GM21423 (cell line): ENCODE data around the gene UPB1.
"Not testable (repeated sequence)": the region's sequence is repeated elsewhere in the genome, so short reads cannot be mapped to it uniquely, and the experiment has no call there.

ENCODE experiments used
- ATAC-seq: cut with Tn5 transposase; IDR thresholded peaks from one replicate; pipeline ENCODE4 v1.9.1; 2021; ENCODE audit warnings: mild to moderate bottlenecking, moderate library complexity; ENCODE audit not compliant: unreplicated experiment

Gene UPB1

GRCh38 chr22:24474649-24475255, 20.4 kb upstream of the UPB1 start:
- no peak for ATAC-seq

- no peak for ATAC-seq
Observed at GRCh38 chr22:24481641-24482040, 13.5 kb upstream of the UPB1 start.

DNA sequence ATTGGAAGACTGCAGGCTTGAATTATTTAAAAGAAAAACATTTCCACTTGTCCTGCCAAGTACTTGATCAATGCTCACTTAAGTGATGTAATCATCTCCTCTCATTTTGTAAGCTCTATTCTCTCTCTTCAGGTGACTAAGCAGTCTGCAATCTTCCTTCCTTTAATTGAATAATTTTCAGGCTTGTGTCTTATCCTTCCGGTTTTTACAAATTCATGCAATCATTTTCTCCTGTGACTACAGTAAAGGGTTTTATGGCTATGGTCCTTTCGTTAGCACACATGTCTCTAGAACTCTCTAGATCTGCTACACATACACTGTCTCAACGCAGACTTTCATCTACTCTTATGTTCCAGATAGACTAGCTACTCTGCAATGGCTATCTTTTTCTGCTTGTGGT, 12.6 kb upstream of the UPB1 start:
- no peak for ATAC-seq

DNA sequence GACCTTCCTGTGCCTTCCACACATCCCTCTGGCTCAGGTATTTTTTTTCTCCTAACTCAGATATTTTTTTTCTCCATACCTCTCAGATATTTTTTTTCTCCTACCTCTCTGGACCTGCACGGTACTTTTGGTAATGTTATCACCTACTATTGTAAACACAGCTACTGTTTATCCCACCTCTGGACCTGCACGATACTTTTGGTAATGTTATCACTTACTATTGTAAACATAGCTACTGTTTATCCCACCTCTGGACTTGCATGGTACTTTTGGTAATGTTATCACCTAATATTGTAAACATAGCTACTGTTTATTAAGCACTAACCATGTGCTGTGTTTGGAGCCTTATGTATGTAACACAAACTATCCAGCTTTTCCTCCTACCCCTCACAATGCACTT, 12.1 kb upstream of the UPB1 start:
- no peak for ATAC-seq

DNA sequence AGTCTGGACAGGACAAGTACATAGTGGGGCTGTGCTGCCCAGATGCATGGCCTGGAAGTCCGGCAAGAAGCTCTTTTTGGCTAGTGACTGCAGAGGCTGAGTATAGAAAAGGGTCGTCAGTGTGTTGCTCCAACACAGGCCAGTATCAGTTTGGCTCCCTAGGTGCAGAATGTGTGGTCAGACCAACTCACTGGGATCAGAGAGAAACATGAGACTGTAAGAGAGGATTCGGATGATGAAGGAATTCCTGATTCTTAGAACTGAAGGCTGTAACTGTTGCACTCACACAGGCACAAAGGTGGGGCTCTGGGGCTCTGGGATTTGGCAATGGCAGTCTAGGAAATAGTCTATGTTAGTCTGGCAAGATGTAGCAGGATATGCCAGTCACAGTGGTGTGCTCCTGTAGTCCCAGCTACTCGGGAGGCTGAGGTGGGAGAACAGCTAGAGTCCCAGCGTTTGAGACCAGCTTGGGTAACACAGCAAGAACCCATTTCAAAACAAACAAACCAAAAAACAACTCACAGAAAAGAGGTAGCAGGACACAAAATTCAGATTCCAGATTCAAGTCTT, 11.1 kb upstream of the UPB1 start:
- no peak for ATAC-seq

GRCh38 chr22:24485170-24485569, 10.0 kb upstream of the UPB1 start:
- no peak for ATAC-seq

DNA sequence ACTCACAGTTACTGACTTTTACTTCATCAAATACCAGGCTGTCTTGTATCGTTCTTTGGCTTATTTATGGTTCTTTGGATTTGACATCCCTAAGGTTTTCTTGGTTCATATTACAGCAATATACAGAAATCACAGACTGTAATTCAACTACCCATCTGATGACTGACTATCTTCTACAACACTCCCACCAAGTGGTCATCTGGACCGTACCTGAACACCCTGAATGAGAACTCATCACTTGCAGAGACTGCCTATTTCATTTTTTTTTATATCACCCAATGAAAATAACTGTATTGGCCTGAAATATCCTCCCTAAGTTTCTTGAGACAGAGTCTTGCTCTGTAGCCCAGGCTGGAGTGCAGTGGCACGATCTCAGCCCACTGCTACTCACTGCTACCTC, 9.5 kb upstream of the UPB1 start:
- no peak for ATAC-seq

DNA sequence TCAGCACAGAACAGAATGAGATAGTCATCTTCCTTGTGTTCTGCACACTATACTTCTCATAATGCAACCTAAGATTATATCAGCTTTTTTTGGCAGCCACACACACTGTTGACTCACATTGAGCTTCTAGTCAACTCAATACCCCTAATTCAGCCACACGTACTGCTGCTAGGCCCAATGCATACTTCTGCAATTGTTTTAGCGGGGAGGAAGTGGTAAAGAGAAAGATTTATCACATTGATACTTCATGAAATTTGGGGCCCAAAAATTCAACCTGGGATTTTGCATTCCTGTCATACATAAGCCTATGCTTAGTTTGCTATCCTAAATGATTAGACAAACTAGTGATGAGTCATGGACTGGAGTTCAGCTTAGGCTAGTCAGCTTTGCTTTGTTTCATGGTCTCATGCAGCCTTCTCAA, 8.6 kb upstream of the UPB1 start:
- no peak for ATAC-seq

GRCh38 chr22:24489011-24489410, 6.1 kb upstream of the UPB1 start:
- ATAC-seq: no peak

- ATAC-seq: not testable (repeated sequence)
Observed at GRCh38 chr22:24489434-24489833, 5.7 kb upstream of the UPB1 start.

GRCh38 chr22:24492391-24492790, 2.7 kb upstream of the UPB1 start:
- no peak for ATAC-seq

DNA sequence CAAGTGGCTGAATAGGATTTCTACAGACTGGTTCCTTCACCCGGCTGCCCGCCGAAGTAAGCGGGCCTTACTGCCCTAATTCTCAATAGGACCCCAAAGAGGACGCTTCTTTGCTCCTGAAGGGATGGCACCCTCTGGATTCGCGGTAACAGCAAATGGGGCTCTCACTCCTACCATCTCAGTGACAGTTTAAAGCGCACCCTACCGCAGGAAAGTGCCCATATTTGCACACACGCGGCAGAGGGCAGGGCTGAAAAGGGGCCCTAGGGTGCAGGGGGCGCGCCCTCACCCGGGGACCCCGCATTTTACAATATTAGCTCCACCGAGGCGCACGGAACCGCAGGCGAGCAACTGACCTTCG, 985 bp upstream of the UPB1 start:
- no peak for ATAC-seq

- ATAC-seq: no peak
Observed at GRCh38 chr22:24495365-24495675, 188 bp downstream of the UPB1 start.

DNA sequence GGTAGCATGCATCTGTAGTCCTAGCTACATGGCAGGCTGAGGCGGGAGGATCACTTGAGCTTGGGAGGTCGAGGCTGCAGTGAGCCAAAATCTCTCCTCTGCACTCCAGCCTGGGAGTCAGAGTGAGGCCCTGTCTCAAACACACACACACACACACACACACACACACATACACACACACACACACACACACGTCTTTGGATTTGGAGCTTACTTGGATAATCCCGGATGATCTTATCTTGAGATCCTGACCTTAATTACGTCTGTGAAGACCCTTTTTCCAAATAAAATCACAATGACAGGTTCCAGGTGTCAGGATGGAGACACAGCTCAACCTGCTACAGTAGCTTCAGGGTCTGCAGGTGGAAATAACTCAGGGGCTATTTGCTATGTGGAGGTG, 1.1 kb downstream of the UPB1 start:
- ATAC-seq: no peak

DNA sequence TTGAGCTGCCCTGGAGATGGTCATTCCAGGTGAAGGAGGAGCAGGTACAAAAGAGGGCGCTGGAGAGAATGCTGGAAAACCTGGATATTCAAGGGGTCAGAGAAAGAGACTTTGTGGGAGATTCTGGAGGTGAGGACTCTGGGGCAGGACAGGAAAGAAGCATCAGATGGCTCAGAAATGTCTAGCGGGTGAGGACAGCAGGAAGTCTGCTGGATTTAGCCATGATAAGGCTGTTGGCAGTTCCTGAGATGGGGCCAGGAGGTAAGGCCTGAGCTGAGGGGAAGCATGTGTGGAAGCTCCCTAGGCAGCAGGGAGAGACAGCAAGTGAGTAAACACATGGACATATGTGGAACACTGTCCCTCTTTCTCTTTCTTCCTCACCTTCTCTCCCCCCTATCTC, 1.5 kb downstream of the UPB1 start:
- no peak for ATAC-seq

DNA sequence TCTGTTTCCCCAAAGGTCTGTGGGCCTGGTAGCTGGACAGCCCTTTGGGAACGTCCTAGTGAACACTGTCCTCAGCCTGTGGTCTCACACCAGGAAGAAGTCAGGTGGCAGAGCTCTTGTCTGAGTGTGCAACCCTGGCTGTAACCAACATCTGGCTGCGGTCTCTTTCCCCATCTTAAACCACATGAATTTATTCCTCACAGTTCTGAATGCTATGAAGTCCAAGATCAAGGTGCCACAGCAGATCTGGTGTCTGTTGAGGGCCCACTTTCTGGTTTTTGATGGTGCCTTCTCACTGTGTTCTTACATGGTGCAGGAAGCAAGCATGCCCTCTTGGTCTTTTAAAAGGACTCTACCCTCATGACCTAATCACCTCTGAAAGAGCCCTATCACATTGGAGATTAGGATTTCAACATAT, 2.7 kb downstream of the UPB1 start:
- ATAC-seq: no peak

DNA sequence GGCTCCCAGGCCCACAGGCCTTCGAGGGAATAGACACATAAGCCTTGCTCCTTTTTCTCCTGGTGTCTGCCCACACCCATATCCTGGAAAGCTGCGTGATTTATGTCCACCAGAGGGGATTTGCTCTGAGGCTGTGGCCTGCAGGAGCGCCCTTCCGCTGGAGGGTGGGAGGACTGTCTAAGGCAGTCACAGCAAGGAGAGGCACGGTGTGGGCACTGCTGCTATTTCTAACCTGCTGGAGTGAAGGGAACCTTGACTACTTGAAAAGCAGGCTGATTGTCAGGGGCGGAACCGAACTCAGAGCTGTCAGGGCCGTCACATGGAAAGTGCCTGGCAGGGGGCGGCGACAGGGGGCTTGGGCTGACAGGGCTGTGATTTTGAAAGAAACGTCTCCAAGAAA, 3.7 kb downstream of the UPB1 start:
- ATAC-seq: no peak

DNA sequence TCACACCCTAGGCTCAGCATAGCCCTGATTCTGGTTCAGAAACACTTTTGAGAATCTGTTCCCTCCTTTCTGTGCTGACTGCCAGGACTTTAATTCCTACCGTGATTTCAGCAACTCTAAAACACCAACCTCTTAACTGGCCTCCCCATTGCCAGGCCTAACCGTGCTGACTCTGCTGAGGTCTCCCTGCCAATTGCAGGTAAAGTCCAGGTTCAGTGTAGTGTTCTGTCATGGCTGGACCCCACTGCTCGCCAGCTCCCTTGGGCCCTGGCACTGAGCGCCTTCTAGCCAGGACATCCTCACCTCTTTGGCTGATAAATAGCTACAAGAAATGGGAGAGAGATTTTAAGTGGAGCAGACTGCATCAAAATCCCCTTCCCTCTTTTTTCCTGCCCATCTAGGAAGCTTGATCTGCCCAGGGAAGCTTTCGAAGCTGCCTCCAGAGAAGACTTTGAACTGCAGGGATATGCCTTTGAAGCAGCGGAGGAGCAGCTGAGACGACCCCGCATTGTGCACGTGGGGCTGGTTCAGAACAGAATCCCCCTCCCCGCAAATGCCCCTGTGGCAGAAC, 4.7 kb downstream of the UPB1 start:
- no peak for ATAC-seq

GRCh38 chr22:24500277-24500820, 5.2 kb downstream of the UPB1 start:
- no peak for ATAC-seq

GRCh38 chr22:24501301-24502005, 6.3 kb downstream of the UPB1 start:
- no peak for ATAC-seq

DNA sequence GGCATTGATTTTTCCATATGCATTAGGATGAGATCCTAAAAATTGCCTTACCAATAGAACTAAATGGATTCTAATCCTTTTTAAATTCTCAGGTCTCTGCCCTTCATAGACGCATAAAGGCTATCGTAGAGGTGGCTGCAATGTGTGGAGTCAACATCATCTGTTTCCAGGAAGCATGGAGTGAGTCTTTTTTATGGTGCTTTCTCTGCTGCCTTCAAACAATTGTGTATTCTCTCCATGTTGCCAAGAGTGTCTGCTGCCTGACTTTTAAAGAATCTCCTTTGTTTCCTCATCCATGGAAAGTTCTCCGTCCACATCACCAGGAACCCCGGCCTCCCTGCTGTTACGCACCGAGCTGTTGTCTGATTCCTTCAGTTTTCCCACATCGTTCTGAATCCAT, 6.9 kb downstream of the UPB1 start:
- ATAC-seq: no peak

DNA sequence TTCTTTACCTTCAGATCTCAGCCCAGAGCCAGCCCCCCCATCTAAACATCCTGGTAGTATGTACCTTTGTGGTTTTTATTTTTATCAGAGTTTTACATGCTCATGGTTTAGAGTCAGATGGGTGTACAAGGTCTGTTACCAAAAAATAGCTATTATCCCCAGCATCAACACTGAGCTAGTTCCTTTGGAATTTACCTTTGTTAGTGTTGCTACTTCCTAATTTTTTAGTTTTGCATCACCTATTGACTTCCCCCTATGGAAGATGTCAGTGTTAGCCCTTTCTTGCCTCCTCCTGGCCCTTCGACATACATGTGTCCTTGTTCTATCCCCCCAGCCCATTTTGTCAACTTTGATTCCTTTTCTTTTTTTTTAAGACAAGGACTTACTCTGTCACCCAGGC, 7.4 kb downstream of the UPB1 start:
- ATAC-seq: no peak
